Caco-2 (cell line): ENCODE measurements around the gene FLT1. TPM values are rescaled to one million over a fixed set of nuclear protein-coding genes. Genes with fewer than 3 reads are reported as not detected.

Experiments used
- BruUV-seq: library from RNA; stranded (reverse); fragments of 400-500 nt; replicated peaks from 2 replicates; lab custom pipeline; 2021; lab: Mats Ljungman, UMichigan
- CTCF ChIA-PET: fragments of 300-600 bp; sonication (Branson Sonifier 250); formaldehyde crosslinking; loops from one replicate; lab custom pipeline; 2022; ENCODE audit warnings: antibody characterized with exemption; lab: Charles Lee
- POLR2A ChIA-PET: fragments of 300-600 bp; sonication (Branson Sonifier 250); formaldehyde crosslinking; loops from one replicate; lab custom pipeline; 2022; ENCODE audit warnings: antibody characterized with exemption; lab: Charles Lee
- DNase-seq, 2 experiments: peaks; one replicate each; pipeline versions ENCODE4 v3.0.0 to v3.0.0-alpha.2; 2020 to 2022
- H3K27me3 ChIP-seq: replicated peaks from 2 replicates; pipeline ENCODE4 v1.6.0; 2011; ENCODE audit warnings: low read length; ENCODE audit not compliant: control insufficient read depth, insufficient read depth
- H3K36me3 ChIP-seq: 2 replicates; pipeline ENCODE4 v1.5.1; 2011; ENCODE audit warnings: low read length; ENCODE audit not compliant: control insufficient read depth, insufficient read depth
- H3K4me1 ChIP-seq: fragments of 250-450 bp; sonication (Bioruptor Pico); 2 replicates; pipeline ENCODE4 v1.5.1; 2020; ENCODE audit warnings: mild to moderate bottlenecking
- H3K4me3 ChIP-seq: 2 replicates; pipeline ENCODE4 v1.5.1; 2011; ENCODE audit warnings: low read depth, mild to moderate bottlenecking, control low read depth, low read length
- H3K9me3 ChIP-seq: fragments of 250-450 bp; sonication (Bioruptor Pico); 2 replicates; pipeline ENCODE4 v1.5.1; 2020; ENCODE audit warnings: mild to moderate bottlenecking, moderate library complexity
- H3K27ac Mint-ChIP-seq: one replicate; pipeline ENCODE4 v1.8.0; 2022; ENCODE audit warnings: mixed read lengths; ENCODE audit not compliant: unreplicated experiment
- H3K27me3 Mint-ChIP-seq: one replicate; pipeline ENCODE4 v1.8.0; 2022; ENCODE audit warnings: mixed read lengths; ENCODE audit not compliant: insufficient read depth, unreplicated experiment
- H3K36me3 Mint-ChIP-seq: one replicate; pipeline ENCODE4 v1.8.0; 2022; ENCODE audit warnings: mild to moderate bottlenecking, mixed read lengths; ENCODE audit not compliant: insufficient read depth, unreplicated experiment
- H3K4me1 Mint-ChIP-seq: one replicate; pipeline ENCODE4 v1.8.0; 2022; ENCODE audit warnings: low read depth, mixed read lengths; ENCODE audit not compliant: unreplicated experiment
- H3K4me3 Mint-ChIP-seq: one replicate; pipeline ENCODE4 v1.8.0; 2022; ENCODE audit warnings: mild to moderate bottlenecking, moderate library complexity, mixed read lengths; ENCODE audit not compliant: unreplicated experiment
- H3K9me3 Mint-ChIP-seq: one replicate; pipeline ENCODE4 v1.8.0; 2022; ENCODE audit warnings: mixed read lengths; ENCODE audit not compliant: unreplicated experiment
- CTCF ChIP-seq, 2 experiments: fragments of 200-600 bp in 1 of 2; IDR thresholded peaks; 1 replicate in 1 of 2; 2 replicates in 1 of 2; pipeline versions ENCODE4 v1.5.1 to v1.8.0; 2011 to 2022; ENCODE audit warnings: antibody characterized with exemption in 1 of 2, control low read depth in 1 of 2, inconsistent platforms in 1 of 2, low read depth in 1 of 2, low read length in 1 of 2, mild to moderate bottlenecking in 1 of 2, moderate library complexity in 1 of 2; ENCODE audit not compliant: insufficient read depth in 1 of 2, severe bottlenecking in 1 of 2, unreplicated experiment in 1 of 2
- intact Hi-C: fragments of 100-400 bp; cut with micrococcal nuclease; formaldehyde crosslinking; loops from one replicate; pipeline ENCODE4 v1.10.0; 2022; ENCODE audit not compliant: unreplicated experiment
- total RNA-seq: library from RNA; stranded (reverse); gene quantifications from 2 replicates; pipeline ENCODE4 v1.2.3, GENCODE V29; 2022

FLT1 gene
- total RNA-seq, 1 experiment from 2014 or later = 0.66 TPM

GRCh38 chr13:28489524-28489931, 5.4 kb downstream of the FLT1 start:
- CTCF ChIA-PET = no interaction called here
- H3K36me3 Mint-ChIP-seq = no peaks in the 10 kb centered on the region
- no TSS peak for BruUV-seq
- no peak overlapping the region for H3K27ac Mint-ChIP-seq
- intact Hi-C loops = no loop called here
- POLR2A ChIA-PET = no interaction called here
- no peak for TF ChIP-seq CTCF (IDR thresholded peaks at IDR 0.05; ENCODE audit: insufficient read depth in 1 of 2, low read depth in 1 of 2, low read length in 1 of 2, severe bottlenecking in 1 of 2, unreplicated experiment in 1 of 2)
- Histone ChIP-seq H3K4me3 (no peak overlapping the region), H3K27me3 (peaks cover 7% of the 10 kb centered on the region), H3K9me3 (no peaks in the 10 kb centered on the region), H3K4me1 (peaks cover 9% of the 10 kb centered on the region; the same call in 1 of the 2 replicates), H3K36me3 (no peaks in the 10 kb centered on the region)
- H3K9me3 Mint-ChIP-seq = no peaks in the 10 kb centered on the region
- peaks cover 18% of the 10 kb centered on the region for H3K27me3 Mint-ChIP-seq
- H3K4me1 Mint-ChIP-seq = no peaks in the 10 kb centered on the region
- no peak for DNase-seq
- no peak overlapping the region for H3K4me3 Mint-ChIP-seq

GRCh38 chr13:28488376-28489005, 6.4 kb downstream of the FLT1 start:
- intact Hi-C loops = no loop called here
- DNase-seq = no peak
- Histone ChIP-seq H3K27me3 (peaks cover 7% of the 10 kb centered on the region), H3K36me3 (no peaks in the 10 kb centered on the region), H3K4me1 (no peaks in the 10 kb centered on the region), H3K4me3 (no peak overlapping the region), H3K9me3 (no peaks in the 10 kb centered on the region)
- ChIA-PET POLR2A (no interaction called here), CTCF (no interaction called here)
- no peaks in the 10 kb centered on the region for H3K4me1 Mint-ChIP-seq
- no TSS peak for BruUV-seq
- H3K27me3 Mint-ChIP-seq = peaks cover 16% of the 10 kb centered on the region
- no peaks in the 10 kb centered on the region for H3K9me3 Mint-ChIP-seq
- H3K36me3 Mint-ChIP-seq = no peaks in the 10 kb centered on the region
- H3K4me3 Mint-ChIP-seq = no peak overlapping the region
- TF ChIP-seq CTCF (IDR thresholded peaks at IDR 0.05; ENCODE audit: insufficient read depth in 1 of 2, low read depth in 1 of 2, low read length in 1 of 2, severe bottlenecking in 1 of 2, unreplicated experiment in 1 of 2) = no peak
- H3K27ac Mint-ChIP-seq = no peak overlapping the region

GRCh38 chr13:28485996-28486543, 8.9 kb downstream of the FLT1 start:
- no peak overlapping the region for H3K27ac Mint-ChIP-seq
- peaks cover 13% of the 10 kb centered on the region for H3K27me3 Mint-ChIP-seq
- BruUV-seq = no TSS peak

More at GRCh38 chr13:28485996-28486543, 8.9 kb downstream of the FLT1 start:
- Mint-ChIP-seq H3K9me3 (no peaks in the 10 kb centered on the region), H3K4me1 (no peaks in the 10 kb centered on the region), H3K4me3 (no peak overlapping the region), H3K36me3 (no peaks in the 10 kb centered on the region)
- no peak for DNase-seq
- no peak for TF ChIP-seq CTCF (IDR thresholded peaks at IDR 0.05; ENCODE audit: insufficient read depth in 1 of 2, low read depth in 1 of 2, low read length in 1 of 2, severe bottlenecking in 1 of 2, unreplicated experiment in 1 of 2)
- CTCF ChIA-PET = no interaction called here
- H3K36me3 ChIP-seq = no peaks in the 10 kb centered on the region
- no peak overlapping the region for H3K4me3 ChIP-seq
- intact Hi-C loops = no loop called here
- peaks cover 1% of the 10 kb centered on the region; the same call in 1 of the 2 replicates for H3K27me3 ChIP-seq
- POLR2A ChIA-PET = no interaction called here
- H3K9me3 ChIP-seq = no peaks in the 10 kb centered on the region
- no peaks in the 10 kb centered on the region for H3K4me1 ChIP-seq
